Occipital lobe (tissue), 1 donor: ENCODE measurements around the gene CELSR1. TPM values are rescaled to one million over a fixed set of nuclear protein-coding genes. Genes with fewer than 3 reads are reported as not detected.

Experiments
- total RNA-seq: library from RNA; depleted of rRNA; stranded (reverse); fragments of >200 nt; gene quantifications from one replicate; pipeline ENCODE4 v1.2.3, GENCODE V29; 2014

Gene CELSR1
- total RNA-seq, 1 donor from 2014 or later = 4.1 TPM

Other genes starting within 250 kb of the CELSR1 start
- gene GTSE1, start 240.8 kb downstream of the CELSR1 start, total RNA-seq = 1.1 TPM
- 19.0 TPM for gene TRMU, start 201.9 kb downstream of the CELSR1 start, total RNA-seq
- 55.8 TPM for gene GRAMD4, start 82.8 kb upstream of the CELSR1 start, total RNA-seq
- 42.0 TPM for gene CERK, start 200.6 kb upstream of the CELSR1 start, total RNA-seq
- 4.5 TPM for gene TBC1D22A, start 225.0 kb upstream of the CELSR1 start, total RNA-seq